MM.1S (cell line): ENCODE results near the gene METTL17.

Experiments used
- EZH2 ChIP-seq: fragments of 300-600 bp; sonication (generic); optimal IDR thresholded peaks from 2 replicates; pipeline ENCODE3; 2017; ENCODE audit warnings: low read depth, mild to moderate bottlenecking, antibody characterized with exemption, low read length, mixed read lengths
- EZH2phosphoT487 ChIP-seq: fragments of 300-600 bp; sonication (generic); IDR thresholded peaks from 2 replicates; pipeline ENCODE4 v1.6.1; 2018; ENCODE audit warnings: antibody characterized with exemption, low read length
- TF ChIP-seq, protein P1 (sequence below): fragments of 300-600 bp; sonication (generic); IDR thresholded peaks from 2 replicates; pipeline ENCODE4 v1.5.1; 2016; ENCODE audit warnings: antibody characterized with exemption, low read length, mixed read lengths

DNA sequence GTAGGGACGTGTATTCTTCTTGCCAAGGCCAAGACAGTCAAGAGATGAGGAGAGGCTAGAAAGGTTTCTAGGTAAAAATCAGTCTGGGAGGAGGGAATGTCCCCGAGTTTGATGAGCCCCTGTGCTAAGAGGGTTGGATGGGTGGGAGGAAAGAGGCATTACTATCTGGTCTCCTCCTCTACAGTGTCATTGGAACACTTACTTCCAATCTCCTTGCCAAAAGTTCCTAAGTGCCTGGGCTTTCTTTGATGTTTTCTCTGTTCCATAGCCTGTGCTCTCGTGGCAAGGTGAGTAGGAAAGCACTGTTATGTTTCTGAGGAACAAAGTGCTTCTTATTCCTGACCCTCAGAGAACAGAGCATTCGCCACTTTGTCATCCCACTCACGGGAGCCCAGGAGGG, 44.9 kb downstream of the METTL17 start, which contains the start of gene RNASE13:
- no peak for TF ChIP-seq EZH2
- TF ChIP-seq, protein P1, sequence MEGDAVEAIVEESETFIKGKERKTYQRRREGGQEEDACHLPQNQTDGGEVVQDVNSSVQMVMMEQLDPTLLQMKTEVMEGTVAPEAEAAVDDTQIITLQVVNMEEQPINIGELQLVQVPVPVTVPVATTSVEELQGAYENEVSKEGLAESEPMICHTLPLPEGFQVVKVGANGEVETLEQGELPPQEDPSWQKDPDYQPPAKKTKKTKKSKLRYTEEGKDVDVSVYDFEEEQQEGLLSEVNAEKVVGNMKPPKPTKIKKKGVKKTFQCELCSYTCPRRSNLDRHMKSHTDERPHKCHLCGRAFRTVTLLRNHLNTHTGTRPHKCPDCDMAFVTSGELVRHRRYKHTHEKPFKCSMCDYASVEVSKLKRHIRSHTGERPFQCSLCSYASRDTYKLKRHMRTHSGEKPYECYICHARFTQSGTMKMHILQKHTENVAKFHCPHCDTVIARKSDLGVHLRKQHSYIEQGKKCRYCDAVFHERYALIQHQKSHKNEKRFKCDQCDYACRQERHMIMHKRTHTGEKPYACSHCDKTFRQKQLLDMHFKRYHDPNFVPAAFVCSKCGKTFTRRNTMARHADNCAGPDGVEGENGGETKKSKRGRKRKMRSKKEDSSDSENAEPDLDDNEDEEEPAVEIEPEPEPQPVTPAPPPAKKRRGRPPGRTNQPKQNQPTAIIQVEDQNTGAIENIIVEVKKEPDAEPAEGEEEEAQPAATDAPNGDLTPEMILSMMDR = no peak
- TF ChIP-seq EZH2phosphoT487 = no peak
